IPS-NIHi11 (cell line): ENCODE results near the gene MEAF6.

Source experiments
- DNase-seq: peaks from one replicate; pipeline ENCODE4 v3.0.0; 2012; ENCODE audit warnings: mixed read lengths, low spot score

Gene MEAF6

GRCh38 chr1:37473431-37474045 lies 41.0 kb downstream of the MEAF6 start:
- no peak for DNase-seq

GRCh38 chr1:37472994-37473393 lies 41.6 kb downstream of the MEAF6 start:
- no peak for DNase-seq

GRCh38 chr1:37472281-37472680 lies 42.3 kb downstream of the MEAF6 start:
- no peak for DNase-seq

GRCh38 chr1:37471345-37472231 lies 43.0 kb downstream of the MEAF6 start:
- DNase-seq: peak; percentile 82

GRCh38 chr1:37469386-37469785 lies 45.2 kb downstream of the MEAF6 start:
- DNase-seq: no peak

- no peak for DNase-seq
Measured at GRCh38 chr1:37468037-37468436, 46.5 kb downstream of the MEAF6 start.

- no peak for DNase-seq
Measured at GRCh38 chr1:37465593-37466517, 48.7 kb downstream of the MEAF6 start.

- no peak for DNase-seq
Measured at GRCh38 chr1:37464443-37464842, 50.1 kb downstream of the MEAF6 start.

GRCh38 chr1:37461698-37462436 lies 52.7 kb downstream of the MEAF6 start:
- no peak for DNase-seq

- DNase-seq: no peak
Measured at GRCh38 chr1:37458551-37458950, 56.0 kb downstream of the MEAF6 start.

- no peak for DNase-seq
Measured at GRCh38 chr1:37456614-37457013, 58.0 kb downstream of the MEAF6 start.

- no peak for DNase-seq
Measured at GRCh38 chr1:37455516-37455915, 59.0 kb downstream of the MEAF6 start.

- no peak for DNase-seq
Measured at GRCh38 chr1:37453647-37454046, 60.9 kb downstream of the MEAF6 start.

GRCh38 chr1:37452416-37452815 lies 62.1 kb downstream of the MEAF6 start:
- no peak for DNase-seq

GRCh38 chr1:37449936-37450335 lies 64.6 kb downstream of the MEAF6 start:
- DNase-seq: no peak

GRCh38 chr1:37448691-37449417 lies 65.7 kb downstream of the MEAF6 start:
- no peak for DNase-seq

GRCh38 chr1:37448185-37448584 lies 66.4 kb downstream of the MEAF6 start:
- DNase-seq: no peak

GRCh38 chr1:37446874-37447273 lies 67.7 kb downstream of the MEAF6 start:
- DNase-seq: no peak

GRCh38 chr1:37442644-37443043 lies 71.9 kb downstream of the MEAF6 start:
- no peak for DNase-seq
